GM23338 (cell line): ENCODE data around the gene MAZ. TPM values are rescaled to one million over a fixed set of nuclear protein-coding genes. Genes with fewer than 3 reads are reported as not detected.

ENCODE experiments used
- ATAC-seq: fragments of 200-7000 bp; cut with Tn5 transposase; 3 replicates; pipeline ENCODE4 v1.9.1; 2020
- DNase-seq: peaks from one replicate; pipeline ENCODE4 v3.0.0-alpha.2; 2015; ENCODE audit warnings: low spot score
- H2AFZ ChIP-seq: fragments of 200-600 bp; sonication (generic); 2 replicates; pipeline ENCODE4 v1.8.0; 2016; ENCODE audit warnings: antibody characterized with exemption, mild to moderate bottlenecking, moderate library complexity
- H3F3A ChIP-seq: fragments of 200-600 bp; sonication (generic); replicated peaks from 2 replicates; pipeline ENCODE4 v1.8.0; 2017; ENCODE audit warnings: antibody characterized with exemption, mixed run types, low read depth
- H3K27ac ChIP-seq: fragments of 200-600 bp; sonication (generic); 2 replicates; pipeline ENCODE4 v1.6.1; 2016; ENCODE audit warnings: low read depth
- H3K27me3 ChIP-seq: fragments of 200-600 bp; sonication (generic); 2 replicates; pipeline ENCODE4 v1.8.0; 2016; ENCODE audit warnings: mild to moderate bottlenecking, mixed run types, moderate library complexity; ENCODE audit not compliant: insufficient read depth
- H3K36me3 ChIP-seq: fragments of 200-600 bp; sonication (generic); 2 replicates; pipeline ENCODE4 v1.8.0; 2016; ENCODE audit warnings: mild to moderate bottlenecking; ENCODE audit not compliant: insufficient read depth
- H3K4me1 ChIP-seq: fragments of 200-600 bp; sonication (generic); 2 replicates; pipeline ENCODE4 v1.8.0; 2016; ENCODE audit warnings: mild to moderate bottlenecking, moderate library complexity; ENCODE audit not compliant: insufficient read depth
- H3K4me2 ChIP-seq: fragments of 200-600 bp; sonication (generic); 2 replicates; pipeline ENCODE4 v1.7.1; 2017; ENCODE audit warnings: mixed run types
- H3K4me3 ChIP-seq: fragments of 200-600 bp; sonication (generic); 2 replicates; pipeline ENCODE4 v1.6.1; 2016; ENCODE audit warnings: mixed run types
- H3K79me2 ChIP-seq: fragments of 200-600 bp; sonication (generic); replicated peaks from 2 replicates; pipeline ENCODE4 v1.8.0; 2017; ENCODE audit warnings: mild to moderate bottlenecking; ENCODE audit not compliant: insufficient read depth
- H3K9me2 ChIP-seq: fragments of 200-600 bp; sonication (generic); 2 replicates; pipeline ENCODE4 v1.8.0; 2017; ENCODE audit not compliant: insufficient read depth
- H4K20me1 ChIP-seq: fragments of 200-600 bp; sonication (generic); replicated peaks from 2 replicates; pipeline ENCODE4 v1.8.0; 2017; ENCODE audit warnings: mild to moderate bottlenecking; ENCODE audit not compliant: insufficient read depth
- H3K27ac Mint-ChIP-seq: 2 replicates; pipeline ENCODE4 v1.8.0; 2020; ENCODE audit warnings: inconsistent platforms, mild to moderate bottlenecking, moderate library complexity, mixed read lengths
- H3K27me3 Mint-ChIP-seq: 3 replicates; pipeline ENCODE4 v1.8.0; 2022; ENCODE audit warnings: low read depth, mild to moderate bottlenecking, moderate library complexity, mixed read lengths, inconsistent platforms; ENCODE audit not compliant: insufficient read depth, poor library complexity
- H3K36me3 Mint-ChIP-seq: 3 replicates; pipeline ENCODE4 v1.8.0; 2021; ENCODE audit warnings: low read depth, mild to moderate bottlenecking, inconsistent platforms, moderate library complexity, mixed read lengths
- H3K4me1 Mint-ChIP-seq: 3 replicates; pipeline ENCODE4 v1.8.0; 2020; ENCODE audit warnings: mild to moderate bottlenecking, inconsistent platforms, mixed read lengths
- H3K4me3 Mint-ChIP-seq: 3 replicates; pipeline ENCODE4 v1.8.0; 2021; ENCODE audit warnings: moderate library complexity, mild to moderate bottlenecking, inconsistent platforms, mixed read lengths
- H3K9me3 Mint-ChIP-seq: 3 replicates; pipeline ENCODE4 v1.8.0; 2020; ENCODE audit warnings: moderate library complexity, mild to moderate bottlenecking, inconsistent platforms, mixed read lengths
- CREB1 ChIP-seq: fragments of 250-450 bp; sonication (Bioruptor Pico); IDR thresholded peaks from 2 replicates; pipeline ENCODE4 v1.5.0; 2020; ENCODE audit warnings: low read depth, mild to moderate bottlenecking, moderate library complexity
- EZH2 ChIP-seq: fragments of 200-600 bp; sonication (generic); IDR thresholded peaks from one replicate; pipeline ENCODE4 v1.8.0; 2017; ENCODE audit warnings: antibody characterized with exemption, mild to moderate bottlenecking, low read depth; ENCODE audit not compliant: unreplicated experiment
- EZH2phosphoT487 ChIP-seq: fragments of 200-600 bp; sonication (generic); IDR thresholded peaks from one replicate; pipeline ENCODE4 v1.8.1; 2018; ENCODE audit warnings: antibody characterized with exemption; ENCODE audit not compliant: unreplicated experiment
- JUNB ChIP-seq: IDR thresholded peaks from one replicate; pipeline ENCODE4 v1.6.1; 2016; ENCODE audit warnings: antibody characterized with exemption; ENCODE audit not compliant: unreplicated experiment
- NANOG ChIP-seq: IDR thresholded peaks from 2 replicates; pipeline ENCODE4 v1.6.1; 2016; ENCODE audit warnings: antibody characterized with exemption, borderline replicate concordance
- POLR2AphosphoS5 ChIP-seq: IDR thresholded peaks from 2 replicates; pipeline ENCODE4 v1.6.1; 2016; ENCODE audit warnings: antibody characterized with exemption, low read depth
- STAT1 ChIP-seq: IDR thresholded peaks from one replicate; pipeline ENCODE4 v1.6.1; 2016; ENCODE audit warnings: antibody characterized with exemption; ENCODE audit not compliant: unreplicated experiment
- ZNF114 ChIP-seq: fragments of 250-450 bp; sonication (Bioruptor Pico); IDR thresholded peaks from 2 replicates; pipeline ENCODE4 v1.5.0; 2020; ENCODE audit warnings: mild to moderate bottlenecking, moderate library complexity
- ZNF331 ChIP-seq: fragments of 250-450 bp; sonication (Bioruptor Pico); IDR thresholded peaks from 2 replicates; pipeline ENCODE4 v1.5.0; 2020; ENCODE audit warnings: low read depth, mild to moderate bottlenecking, moderate library complexity
- polyA plus RNA-seq: library from polyadenylated mRNA; unstranded; fragments of >200 nt; fragmentation: Nextera tagmentation; extraction: Ambion mirVana; gene quantifications from 2 replicates; pipeline ENCODE4 v1.2.1, GENCODE V29; 2016
- total RNA-seq: library from RNA; depleted of rRNA; stranded (reverse); fragments of >200 nt; shearing (Covaris generic); gene quantifications from 2 replicates; pipeline ENCODE4 v1.2.3, GENCODE V29; 2014
- TF ChIP-seq, protein P1 (sequence below): IDR thresholded peaks from one replicate; pipeline ENCODE4 v1.6.1; 2018; ENCODE audit warnings: antibody characterized with exemption; ENCODE audit not compliant: unreplicated experiment
- TF ChIP-seq, protein P2 (sequence below): IDR thresholded peaks from 2 replicates; pipeline ENCODE4 v1.6.1; 2016; ENCODE audit warnings: antibody characterized with exemption
- TF ChIP-seq, protein P3 (sequence below): fragments of 250-450 bp; sonication (Bioruptor Pico); IDR thresholded peaks from 2 replicates; pipeline ENCODE4 v1.5.0; 2020; ENCODE audit warnings: mild to moderate bottlenecking, moderate library complexity
- TF ChIP-seq, protein P4 (sequence below), 2 experiments: fragments of 200-600 bp in 1 of 2; sonication (generic) in 1 of 2; conservative IDR thresholded peaks; 2 replicates each; pipeline versions ENCODE4 v1.5.1 to v1.6.1; 2016 to 2017; ENCODE audit warnings: antibody characterized with exemption in 2 of 2, low read depth in 2 of 2, mild to moderate bottlenecking in 2 of 2, moderate library complexity in 1 of 2

MAZ gene
- total and polyA plus RNA-seq, 2 experiments from 2014 or later, result 155 to 270 TPM

DNA sequence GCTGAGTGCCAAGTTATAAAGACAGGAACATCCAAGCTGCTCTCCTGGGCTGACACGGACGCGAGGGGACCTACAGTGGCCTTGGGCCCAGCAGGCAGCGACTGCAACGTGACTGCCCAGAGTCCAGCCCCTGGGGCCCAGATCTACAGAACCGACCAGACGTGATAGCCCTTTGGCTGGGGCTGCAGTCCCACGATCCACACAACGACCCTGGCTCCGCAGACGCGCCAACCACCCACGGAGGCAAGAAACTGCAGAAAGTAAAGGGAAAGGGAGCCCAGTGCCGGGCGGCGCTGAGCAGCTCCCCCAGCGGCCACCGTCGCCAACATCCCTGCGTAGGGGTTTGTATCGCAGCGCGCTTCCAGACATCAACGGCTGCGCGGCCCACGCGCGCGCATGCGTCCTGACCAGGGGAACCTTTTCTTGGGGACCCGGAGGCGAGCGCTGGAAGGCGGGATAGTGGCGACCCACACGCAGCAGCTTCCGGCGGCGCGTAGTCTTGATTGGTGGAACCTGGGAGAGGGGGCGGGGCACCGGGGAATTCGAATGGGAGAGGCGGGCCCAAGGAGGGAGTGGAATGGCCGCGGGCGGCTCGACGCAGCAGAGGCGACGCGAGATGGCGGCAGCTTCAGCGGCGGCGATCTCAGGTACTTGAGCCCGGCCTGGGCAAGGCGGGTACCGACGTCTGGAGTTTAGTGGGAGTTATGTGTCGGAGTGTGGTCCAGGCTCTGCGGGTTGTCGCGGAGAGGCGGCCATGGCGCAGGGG lies 16.0 kb upstream of the MAZ start, which contains the start of gene KIF22:
Gene KIF22 (plus strand): TSS at position 569 of the 766 bp plus-strand sequence. CDS start 9 bp downstream, at position 578.
- ATAC-seq, result peak; percentile 95
- Mint-ChIP-seq H3K4me1 (peaks cover 18% of the 10 kb centered on the region), H3K36me3 (peaks cover 19% of the 10 kb centered on the region), H3K27me3 (peaks cover 18% of the 10 kb centered on the region), H3K9me3 (no peaks in the 10 kb centered on the region), H3K4me3 (peak within 1 kb of the TSS; percentile 99), H3K27ac (peak within 1 kb of the TSS; percentile 98)
- Histone ChIP-seq H3K36me3 (no peaks in the 10 kb centered on the region), H3K4me2 (peak within 1 kb of the TSS; percentile 98), H3K9me2 (no peaks in the 10 kb centered on the region), H3K4me1 (peaks cover 7% of the 10 kb centered on the region; the same call in 1 of the 2 replicates), H3K79me2 (peaks cover 48% of the 10 kb centered on the region), H4K20me1 (peaks cover 36% of the 10 kb centered on the region), H3K27me3 (no peaks in the 10 kb centered on the region), H3K4me3 (peak within 1 kb of the TSS; percentile 95), H3K27ac (peak within 1 kb of the TSS; percentile 94), H2AFZ (peak within 1 kb of the TSS; percentile 98), H3F3A (peaks cover 24% of the 10 kb centered on the region; the same call in 1 of the 2 replicates)
- no peak for TF ChIP-seq ZNF331 (CRISPR knock-in tag)
- TF ChIP-seq, protein P1, sequence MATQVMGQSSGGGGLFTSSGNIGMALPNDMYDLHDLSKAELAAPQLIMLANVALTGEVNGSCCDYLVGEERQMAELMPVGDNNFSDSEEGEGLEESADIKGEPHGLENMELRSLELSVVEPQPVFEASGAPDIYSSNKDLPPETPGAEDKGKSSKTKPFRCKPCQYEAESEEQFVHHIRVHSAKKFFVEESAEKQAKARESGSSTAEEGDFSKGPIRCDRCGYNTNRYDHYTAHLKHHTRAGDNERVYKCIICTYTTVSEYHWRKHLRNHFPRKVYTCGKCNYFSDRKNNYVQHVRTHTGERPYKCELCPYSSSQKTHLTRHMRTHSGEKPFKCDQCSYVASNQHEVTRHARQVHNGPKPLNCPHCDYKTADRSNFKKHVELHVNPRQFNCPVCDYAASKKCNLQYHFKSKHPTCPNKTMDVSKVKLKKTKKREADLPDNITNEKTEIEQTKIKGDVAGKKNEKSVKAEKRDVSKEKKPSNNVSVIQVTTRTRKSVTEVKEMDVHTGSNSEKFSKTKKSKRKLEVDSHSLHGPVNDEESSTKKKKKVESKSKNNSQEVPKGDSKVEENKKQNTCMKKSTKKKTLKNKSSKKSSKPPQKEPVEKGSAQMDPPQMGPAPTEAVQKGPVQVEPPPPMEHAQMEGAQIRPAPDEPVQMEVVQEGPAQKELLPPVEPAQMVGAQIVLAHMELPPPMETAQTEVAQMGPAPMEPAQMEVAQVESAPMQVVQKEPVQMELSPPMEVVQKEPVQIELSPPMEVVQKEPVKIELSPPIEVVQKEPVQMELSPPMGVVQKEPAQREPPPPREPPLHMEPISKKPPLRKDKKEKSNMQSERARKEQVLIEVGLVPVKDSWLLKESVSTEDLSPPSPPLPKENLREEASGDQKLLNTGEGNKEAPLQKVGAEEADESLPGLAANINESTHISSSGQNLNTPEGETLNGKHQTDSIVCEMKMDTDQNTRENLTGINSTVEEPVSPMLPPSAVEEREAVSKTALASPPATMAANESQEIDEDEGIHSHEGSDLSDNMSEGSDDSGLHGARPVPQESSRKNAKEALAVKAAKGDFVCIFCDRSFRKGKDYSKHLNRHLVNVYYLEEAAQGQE, result no peak
- no peak for TF ChIP-seq ZNF114 (CRISPR knock-in tag)
- TF ChIP-seq EZH2phosphoT487, result no peak
- TF ChIP-seq, protein P2, sequence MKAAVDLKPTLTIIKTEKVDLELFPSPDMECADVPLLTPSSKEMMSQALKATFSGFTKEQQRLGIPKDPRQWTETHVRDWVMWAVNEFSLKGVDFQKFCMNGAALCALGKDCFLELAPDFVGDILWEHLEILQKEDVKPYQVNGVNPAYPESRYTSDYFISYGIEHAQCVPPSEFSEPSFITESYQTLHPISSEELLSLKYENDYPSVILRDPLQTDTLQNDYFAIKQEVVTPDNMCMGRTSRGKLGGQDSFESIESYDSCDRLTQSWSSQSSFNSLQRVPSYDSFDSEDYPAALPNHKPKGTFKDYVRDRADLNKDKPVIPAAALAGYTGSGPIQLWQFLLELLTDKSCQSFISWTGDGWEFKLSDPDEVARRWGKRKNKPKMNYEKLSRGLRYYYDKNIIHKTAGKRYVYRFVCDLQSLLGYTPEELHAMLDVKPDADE, result peak; percentile 53; the same call in 1 of the 2 replicates
- no peak for TF ChIP-seq JUNB
- TF ChIP-seq, protein P3, sequence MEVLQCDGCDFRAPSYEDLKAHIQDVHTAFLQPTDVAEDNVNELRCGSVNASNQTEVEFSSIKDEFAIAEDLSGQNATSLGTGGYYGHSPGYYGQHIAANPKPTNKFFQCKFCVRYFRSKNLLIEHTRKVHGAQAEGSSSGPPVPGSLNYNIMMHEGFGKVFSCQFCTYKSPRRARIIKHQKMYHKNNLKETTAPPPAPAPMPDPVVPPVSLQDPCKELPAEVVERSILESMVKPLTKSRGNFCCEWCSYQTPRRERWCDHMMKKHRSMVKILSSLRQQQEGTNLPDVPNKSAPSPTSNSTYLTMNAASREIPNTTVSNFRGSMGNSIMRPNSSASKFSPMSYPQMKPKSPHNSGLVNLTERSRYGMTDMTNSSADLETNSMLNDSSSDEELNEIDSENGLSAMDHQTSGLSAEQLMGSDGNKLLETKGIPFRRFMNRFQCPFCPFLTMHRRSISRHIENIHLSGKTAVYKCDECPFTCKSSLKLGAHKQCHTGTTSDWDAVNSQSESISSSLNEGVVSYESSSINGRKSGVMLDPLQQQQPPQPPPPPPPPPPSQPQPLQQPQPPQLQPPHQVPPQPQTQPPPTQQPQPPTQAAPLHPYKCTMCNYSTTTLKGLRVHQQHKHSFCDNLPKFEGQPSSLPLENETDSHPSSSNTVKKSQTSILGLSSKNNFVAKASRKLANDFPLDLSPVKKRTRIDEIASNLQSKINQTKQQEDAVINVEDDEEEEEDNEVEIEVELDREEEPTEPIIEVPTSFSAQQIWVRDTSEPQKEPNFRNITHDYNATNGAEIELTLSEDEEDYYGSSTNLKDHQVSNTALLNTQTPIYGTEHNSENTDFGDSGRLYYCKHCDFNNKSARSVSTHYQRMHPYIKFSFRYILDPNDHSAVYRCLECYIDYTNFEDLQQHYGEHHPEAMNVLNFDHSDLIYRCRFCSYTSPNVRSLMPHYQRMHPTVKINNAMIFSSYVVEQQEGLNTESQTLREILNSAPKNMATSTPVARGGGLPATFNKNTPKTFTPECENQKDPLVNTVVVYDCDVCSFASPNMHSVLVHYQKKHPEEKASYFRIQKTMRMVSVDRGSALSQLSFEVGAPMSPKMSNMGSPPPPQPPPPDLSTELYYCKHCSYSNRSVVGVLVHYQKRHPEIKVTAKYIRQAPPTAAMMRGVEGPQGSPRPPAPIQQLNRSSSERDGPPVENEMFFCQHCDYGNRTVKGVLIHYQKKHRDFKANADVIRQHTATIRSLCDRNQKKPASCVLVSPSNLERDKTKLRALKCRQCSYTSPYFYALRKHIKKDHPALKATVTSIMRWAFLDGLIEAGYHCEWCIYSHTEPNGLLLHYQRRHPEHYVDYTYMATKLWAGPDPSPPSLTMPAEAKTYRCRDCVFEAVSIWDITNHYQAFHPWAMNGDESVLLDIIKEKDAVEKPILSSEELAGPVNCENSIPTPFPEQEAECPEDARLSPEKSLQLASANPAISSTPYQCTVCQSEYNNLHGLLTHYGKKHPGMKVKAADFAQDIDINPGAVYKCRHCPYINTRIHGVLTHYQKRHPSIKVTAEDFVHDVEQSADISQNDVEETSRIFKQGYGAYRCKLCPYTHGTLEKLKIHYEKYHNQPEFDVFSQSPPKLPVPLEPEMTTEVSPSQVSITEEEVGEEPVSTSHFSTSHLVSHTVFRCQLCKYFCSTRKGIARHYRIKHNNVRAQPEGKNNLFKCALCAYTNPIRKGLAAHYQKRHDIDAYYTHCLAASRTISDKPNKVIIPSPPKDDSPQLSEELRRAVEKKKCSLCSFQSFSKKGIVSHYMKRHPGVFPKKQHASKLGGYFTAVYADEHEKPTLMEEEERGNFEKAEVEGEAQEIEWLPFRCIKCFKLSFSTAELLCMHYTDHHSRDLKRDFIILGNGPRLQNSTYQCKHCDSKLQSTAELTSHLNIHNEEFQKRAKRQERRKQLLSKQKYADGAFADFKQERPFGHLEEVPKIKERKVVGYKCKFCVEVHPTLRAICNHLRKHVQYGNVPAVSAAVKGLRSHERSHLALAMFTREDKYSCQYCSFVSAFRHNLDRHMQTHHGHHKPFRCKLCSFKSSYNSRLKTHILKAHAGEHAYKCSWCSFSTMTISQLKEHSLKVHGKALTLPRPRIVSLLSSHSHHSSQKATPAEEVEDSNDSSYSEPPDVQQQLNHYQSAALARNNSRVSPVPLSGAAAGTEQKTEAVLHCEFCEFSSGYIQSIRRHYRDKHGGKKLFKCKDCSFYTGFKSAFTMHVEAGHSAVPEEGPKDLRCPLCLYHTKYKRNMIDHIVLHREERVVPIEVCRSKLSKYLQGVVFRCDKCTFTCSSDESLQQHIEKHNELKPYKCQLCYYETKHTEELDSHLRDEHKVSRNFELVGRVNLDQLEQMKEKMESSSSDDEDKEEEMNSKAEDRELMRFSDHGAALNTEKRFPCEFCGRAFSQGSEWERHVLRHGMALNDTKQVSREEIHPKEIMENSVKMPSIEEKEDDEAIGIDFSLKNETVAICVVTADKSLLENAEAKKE, result no peak
- TF ChIP-seq, protein P4, sequence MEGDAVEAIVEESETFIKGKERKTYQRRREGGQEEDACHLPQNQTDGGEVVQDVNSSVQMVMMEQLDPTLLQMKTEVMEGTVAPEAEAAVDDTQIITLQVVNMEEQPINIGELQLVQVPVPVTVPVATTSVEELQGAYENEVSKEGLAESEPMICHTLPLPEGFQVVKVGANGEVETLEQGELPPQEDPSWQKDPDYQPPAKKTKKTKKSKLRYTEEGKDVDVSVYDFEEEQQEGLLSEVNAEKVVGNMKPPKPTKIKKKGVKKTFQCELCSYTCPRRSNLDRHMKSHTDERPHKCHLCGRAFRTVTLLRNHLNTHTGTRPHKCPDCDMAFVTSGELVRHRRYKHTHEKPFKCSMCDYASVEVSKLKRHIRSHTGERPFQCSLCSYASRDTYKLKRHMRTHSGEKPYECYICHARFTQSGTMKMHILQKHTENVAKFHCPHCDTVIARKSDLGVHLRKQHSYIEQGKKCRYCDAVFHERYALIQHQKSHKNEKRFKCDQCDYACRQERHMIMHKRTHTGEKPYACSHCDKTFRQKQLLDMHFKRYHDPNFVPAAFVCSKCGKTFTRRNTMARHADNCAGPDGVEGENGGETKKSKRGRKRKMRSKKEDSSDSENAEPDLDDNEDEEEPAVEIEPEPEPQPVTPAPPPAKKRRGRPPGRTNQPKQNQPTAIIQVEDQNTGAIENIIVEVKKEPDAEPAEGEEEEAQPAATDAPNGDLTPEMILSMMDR (conservative IDR thresholded peaks at IDR 0.05; ENCODE audit: low read depth in 2 of 2), result peak; percentile 58 to 64
- TF ChIP-seq NANOG, result no peak
- no peak for TF ChIP-seq EZH2
- TF ChIP-seq POLR2AphosphoS5, result peak; percentile 93
- no peak for TF ChIP-seq STAT1
- TF ChIP-seq CREB1 (CRISPR knock-in tag), result peak; percentile 74
- DNase-seq, result peak; percentile 100
